HL-60/S4 treated with retinoic acid at 250 ng/mL for 4 days and 3 days (cell line): ENCODE data around the gene SLC9A9.

Source experiments
- in situ Hi-C: fragments of 300-500 bp; cut with MboI; formaldehyde crosslinking; loops from 2 replicates; pipeline ENCODE4 v1.7.0; 2022; ENCODE audit warnings: low sequenced_read_pairs

SLC9A9 gene

DNA sequence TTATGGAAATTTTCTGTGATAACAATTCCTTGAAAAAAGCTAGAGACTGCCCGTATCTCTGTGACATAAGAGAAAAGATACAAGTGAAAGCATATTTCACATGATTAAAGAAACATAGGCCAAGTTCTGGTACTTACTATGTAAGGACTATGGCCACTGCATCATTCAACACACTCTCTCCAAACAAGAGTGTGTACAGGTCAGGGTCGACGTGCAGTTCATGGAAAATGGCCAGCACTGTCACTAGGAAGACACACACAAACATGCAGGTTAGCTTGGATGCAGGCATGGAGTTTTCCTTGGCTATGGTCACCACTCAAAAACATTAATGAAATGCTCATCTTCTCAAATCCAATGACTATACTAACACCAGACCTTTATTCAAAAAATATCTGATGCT lies 196.2 kb downstream of the SLC9A9 start:
- in situ Hi-C loops = no loop called here

DNA sequence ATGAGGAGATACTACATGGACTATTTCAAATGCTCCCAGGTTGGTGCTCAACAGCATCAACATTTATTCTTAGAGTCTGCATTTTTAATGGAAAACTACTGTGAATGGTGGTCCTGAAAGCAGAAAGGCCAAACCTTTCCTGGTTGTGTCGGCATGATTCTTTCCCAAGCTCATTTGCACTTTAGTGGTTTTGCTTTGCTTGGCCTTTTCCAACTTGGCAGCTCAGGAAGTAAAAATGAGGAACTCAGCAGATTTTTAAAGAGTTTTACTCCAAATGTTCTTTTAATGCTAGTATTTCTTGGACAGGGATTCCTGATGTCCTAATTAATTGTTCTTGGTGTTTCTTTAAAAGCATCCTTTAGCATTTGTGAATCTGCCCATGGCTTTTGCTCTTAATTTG lies 197.4 kb downstream of the SLC9A9 start:
- in situ Hi-C loops = no loop called here

DNA sequence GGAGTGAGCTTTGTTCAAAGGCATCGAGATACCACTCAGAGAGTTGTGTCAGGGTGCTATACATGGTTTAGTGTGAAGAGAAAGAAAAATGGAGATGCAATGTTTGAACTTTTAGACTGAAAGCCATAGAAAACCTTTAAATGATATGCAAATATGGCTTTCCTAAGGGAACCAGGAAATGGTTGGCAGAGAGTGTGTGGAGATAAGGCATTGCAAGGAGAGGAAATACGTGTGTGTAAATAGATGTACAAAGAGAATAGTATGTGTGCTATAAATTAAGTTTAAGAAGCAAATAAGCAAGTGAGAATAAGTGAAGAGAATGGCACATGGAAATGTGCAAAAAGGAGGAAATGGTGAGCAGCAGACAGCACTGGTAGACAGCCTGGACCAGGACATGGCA lies 198.1 kb downstream of the SLC9A9 start:
- in situ Hi-C loops = no loop called here

DNA sequence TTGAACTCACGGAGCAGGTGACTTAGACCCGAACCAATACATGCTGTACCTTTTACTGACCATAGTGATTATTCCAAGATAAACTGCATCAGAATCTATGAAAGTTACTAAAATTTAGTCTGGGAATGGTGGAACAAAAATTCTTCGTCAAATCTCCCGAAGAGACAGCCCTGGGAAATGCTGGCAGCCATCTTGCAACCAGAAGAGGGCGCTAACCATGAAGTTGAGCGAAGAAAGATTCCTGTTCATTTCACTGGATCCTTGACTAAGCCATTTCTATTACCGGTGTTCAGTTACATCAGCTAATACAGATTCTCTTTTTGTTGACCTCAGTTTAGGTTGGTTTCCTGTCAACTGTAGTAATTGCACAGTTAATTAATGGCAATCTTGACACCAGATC lies 199.6 kb downstream of the SLC9A9 start:
- in situ Hi-C loops = no loop called here

DNA sequence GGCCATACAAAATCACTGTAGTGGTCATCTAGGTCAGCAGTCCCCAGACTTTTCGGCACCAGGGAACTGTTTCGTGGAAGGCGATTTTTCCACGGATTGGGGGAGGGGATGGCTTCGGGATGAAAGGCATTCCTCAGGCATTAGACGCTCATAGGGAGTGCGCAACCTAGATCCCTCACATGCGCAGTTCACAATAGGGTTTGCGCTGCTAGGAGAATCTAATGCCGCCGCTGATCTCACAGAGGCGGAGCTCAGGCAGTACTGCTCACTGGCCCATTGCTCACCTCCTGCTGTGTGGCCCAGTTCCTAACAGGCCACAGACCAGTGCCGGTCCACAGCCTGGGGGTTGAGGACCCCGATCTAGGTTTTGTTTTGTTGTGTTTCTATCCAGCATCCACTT lies 200.1 kb downstream of the SLC9A9 start:
- in situ Hi-C loops = no loop called here

DNA sequence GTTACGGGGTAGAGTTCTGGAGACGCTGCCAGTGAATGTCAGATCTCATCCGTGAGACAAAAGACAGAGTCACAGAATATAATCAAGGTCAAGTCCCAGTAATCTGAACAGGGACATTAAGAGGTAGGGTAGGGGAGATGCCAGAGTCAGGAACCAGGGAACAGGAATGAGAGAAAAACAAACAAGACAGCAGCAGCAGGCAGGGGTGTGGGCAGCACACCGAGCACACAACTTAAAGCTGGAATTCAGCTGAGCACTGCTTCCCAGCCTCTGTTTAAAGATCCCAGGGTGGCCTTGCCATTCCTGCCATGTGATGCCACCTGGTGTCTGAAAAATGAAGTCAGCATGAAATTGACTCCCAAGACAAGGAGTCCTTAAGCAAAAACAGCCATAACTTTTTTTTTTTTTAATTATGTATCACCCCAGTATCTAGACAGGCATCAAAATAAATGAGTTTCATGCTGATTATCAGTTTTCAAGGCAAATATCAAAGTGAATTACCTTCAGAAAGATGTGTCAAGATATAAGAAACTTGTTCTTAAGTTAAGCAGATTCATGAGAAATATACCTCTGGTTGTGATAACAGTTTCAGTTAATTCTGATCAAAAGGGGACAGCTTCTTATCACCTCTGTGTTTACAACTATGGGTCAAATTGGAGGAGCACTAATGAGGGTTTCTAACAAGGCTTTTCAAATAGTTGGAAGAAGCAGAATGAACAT lies 203.7 kb downstream of the SLC9A9 start:
- in situ Hi-C loops = no loop called here

DNA sequence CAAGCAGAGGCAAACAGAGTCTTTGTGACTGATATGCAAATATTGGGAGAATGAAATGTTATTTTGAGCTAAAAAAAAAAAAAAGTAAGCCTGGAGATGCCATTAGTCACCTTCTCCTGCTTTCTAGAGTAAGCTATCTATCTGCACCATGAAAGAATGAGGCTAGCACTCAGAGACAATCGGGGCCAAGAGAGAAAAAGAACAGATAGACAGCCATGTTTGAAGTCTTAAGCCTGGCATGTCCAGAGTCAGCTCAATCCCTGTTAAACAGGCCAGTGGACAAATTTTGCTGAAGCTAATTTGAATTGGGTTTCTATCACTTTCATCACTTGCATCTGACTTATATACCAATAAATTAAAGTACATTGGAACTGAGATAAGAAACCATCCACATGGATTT lies 204.4 kb downstream of the SLC9A9 start:
- in situ Hi-C loops = no loop called here

DNA sequence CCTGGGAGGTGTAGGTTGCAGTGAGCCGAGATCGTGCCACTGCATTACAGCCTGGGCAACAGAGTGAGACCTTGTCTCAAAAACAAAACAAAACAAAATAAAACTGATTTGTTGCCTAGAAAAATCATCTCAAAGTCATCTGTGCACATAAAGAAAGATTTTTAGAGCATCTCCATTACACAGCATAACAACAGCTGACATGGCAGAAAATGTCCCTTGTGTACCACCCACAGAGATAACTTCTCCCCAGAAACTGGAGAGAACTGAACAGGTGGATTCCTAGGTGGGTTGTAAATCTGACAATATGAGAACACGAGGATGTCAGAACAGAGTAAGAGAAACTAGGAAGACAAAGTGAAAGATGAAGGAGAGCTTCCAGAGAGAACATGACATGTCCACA lies 207.5 kb downstream of the SLC9A9 start:
- in situ Hi-C loops = no loop called here

DNA sequence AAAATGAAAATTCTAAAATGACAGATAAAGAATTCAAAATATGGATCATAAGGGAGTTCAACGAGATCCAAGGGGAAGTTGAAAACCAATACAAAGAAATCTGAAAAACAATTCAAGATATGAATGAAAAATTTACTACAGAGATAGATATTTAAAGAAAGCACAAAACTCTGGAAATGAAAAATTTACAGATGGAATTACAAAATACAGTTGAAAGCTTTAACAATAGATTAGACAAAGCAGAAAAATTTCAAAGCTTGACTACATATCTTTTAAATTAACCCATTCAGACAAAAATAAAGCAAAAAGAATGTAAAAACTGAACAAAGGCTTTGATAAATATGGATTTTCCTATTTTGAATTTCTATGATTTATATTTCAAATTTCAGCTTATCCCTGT lies 211.1 kb downstream of the SLC9A9 start:
- in situ Hi-C loops = no loop called here

DNA sequence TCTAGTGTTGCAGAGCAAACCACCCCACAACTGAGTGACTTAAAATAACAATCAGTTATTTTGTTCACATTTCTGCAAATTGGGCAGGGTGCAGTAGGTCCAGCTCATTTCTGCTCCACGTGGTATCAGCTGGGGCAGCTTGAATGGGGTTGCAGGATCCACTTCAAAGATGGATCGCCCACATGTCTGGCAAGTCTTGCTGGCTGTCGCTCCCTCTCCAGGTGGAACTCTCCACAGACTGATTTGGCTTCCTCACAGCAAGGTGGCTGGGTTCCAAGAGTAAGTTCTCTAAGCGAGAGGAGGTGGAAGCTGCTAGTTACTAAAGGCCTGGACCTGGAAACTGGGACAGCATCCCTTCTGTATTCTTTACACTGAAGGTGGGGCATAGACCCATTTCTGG lies 213.3 kb downstream of the SLC9A9 start:
- in situ Hi-C loops = no loop called here

DNA sequence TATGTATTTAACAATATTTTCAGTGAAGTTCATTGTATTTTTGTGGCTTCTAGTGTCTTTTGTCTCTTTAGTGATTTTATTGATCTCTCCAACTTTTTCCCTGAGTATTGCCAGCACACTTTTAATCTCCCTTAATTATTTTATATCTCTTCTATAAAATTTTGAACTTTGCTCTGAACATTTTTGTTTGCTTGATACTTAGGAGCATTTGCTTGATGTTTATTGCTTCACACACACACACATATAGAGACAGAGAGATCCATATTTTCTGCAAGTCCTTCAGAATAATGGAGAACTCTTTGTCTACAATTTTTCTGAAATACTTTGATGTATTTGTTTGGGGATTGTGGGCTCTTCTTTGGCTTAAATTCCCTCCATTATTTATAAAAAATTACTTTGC lies 213.8 kb downstream of the SLC9A9 start:
- in situ Hi-C loops = no loop called here

DNA sequence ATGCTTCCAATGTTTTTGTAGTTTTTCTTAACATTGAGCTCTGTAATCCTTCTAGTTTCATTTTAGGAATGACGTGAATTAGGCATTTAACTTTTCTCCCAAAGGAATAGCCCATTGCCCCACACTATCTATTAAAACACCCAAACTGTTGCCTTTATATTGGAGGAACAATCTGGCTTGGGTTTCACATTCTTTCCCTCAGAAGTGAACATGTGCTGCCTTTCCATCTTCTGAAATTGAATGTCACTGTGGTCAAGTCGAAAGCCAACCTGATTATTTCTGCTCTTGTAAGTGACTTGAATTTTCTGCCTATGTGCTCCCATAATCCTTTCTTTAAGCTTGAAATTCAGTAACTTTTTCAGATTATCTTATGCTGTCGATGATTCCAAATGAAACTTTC lies 214.5 kb downstream of the SLC9A9 start:
- in situ Hi-C loops = no loop called here

DNA sequence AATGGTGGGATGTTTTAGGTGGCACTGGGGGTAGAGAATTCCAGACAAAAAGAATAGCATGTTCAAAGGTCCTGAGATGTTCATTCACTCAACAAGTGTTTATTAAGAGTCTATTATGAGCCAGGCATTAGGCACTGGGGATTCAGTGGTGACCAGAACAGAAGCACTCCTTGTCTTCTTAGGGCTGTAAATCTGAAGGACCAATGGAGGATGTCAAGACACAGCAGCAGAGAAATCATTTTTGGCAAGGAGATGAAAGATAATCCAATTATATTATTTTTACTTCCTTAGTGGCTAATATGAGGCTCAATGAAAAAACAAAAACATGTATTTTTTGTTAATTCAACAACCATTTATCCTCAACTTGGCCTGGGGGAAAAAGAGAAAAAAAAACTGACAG lies 218.5 kb downstream of the SLC9A9 start:
- in situ Hi-C loops = no loop called here

DNA sequence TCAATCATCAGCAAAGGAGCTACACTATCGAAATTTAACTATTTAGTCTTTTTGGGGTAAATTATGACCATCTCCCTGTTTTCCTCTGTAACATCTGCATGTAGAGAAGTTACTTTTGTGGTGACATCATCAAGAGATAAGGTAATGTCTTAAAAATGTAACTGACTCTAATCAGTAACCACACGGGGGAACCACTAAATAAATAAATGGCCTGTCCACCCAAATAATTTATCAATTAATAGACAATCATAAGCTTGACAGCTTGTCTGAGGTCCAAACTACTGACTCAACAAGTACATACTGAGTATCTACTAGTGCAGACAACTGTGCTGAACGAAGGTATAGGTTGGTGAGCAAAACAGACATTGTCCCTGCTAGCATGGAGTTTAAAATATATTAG lies 219.3 kb downstream of the SLC9A9 start:
- in situ Hi-C loops = no loop called here

DNA sequence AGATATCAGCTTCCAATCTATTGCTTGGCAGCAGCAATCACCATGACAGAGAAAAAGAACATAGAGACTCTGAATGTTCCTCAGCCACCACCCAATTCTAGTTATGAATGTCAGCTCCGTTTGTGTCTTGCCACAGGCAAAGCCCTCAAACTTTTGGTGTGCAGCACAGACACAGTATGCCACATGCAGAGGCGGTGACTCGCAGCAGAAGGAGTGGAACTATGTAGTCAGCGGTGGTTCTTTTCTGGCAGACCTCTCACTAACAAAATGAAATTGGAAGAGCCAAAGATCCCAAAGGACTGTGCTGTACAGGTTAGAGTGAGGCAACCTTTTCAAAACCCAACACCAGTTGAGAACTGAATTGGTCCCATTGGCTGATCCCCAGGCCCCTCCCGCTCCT lies 220.9 kb downstream of the SLC9A9 start:
- in situ Hi-C loops = no loop called here

DNA sequence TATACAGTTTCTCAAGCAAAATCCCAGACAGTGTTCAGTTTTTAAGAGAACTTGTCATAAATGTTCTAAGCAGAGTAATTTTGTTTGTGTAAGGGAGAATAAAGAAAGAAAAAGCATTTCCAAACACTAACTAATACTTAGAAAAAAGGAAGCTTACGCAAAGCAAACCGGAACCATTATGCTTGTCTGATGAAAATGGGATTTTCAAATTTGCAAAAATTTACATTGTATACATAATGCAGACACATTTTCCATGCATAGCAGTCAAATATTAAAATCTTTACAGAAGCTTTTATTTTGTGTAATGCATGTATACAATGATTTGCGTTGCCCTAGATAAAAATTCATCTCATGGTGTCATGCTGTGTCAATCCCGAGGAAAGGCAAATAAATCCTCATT lies 229.0 kb downstream of the SLC9A9 start:
- in situ Hi-C loops = no loop called here

DNA sequence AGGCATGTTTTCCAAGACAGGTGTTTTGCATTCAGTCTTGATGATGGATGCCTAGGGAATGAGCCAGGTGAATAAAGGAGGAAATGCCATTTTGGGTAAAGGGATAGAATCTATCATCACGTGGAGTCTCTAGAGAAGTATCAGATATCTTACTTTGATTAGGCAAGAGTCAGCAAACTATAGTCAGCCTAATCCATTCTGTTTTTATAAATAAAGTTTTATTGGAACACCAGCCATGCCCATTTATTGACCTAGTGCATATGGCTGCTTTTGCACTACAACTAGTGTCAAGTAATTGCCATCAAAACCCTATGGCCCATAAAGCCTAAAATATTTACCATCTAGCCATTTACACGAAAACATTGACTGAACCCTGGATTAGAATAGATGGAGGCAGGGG lies 231.2 kb downstream of the SLC9A9 start:
- in situ Hi-C loops = no loop called here

DNA sequence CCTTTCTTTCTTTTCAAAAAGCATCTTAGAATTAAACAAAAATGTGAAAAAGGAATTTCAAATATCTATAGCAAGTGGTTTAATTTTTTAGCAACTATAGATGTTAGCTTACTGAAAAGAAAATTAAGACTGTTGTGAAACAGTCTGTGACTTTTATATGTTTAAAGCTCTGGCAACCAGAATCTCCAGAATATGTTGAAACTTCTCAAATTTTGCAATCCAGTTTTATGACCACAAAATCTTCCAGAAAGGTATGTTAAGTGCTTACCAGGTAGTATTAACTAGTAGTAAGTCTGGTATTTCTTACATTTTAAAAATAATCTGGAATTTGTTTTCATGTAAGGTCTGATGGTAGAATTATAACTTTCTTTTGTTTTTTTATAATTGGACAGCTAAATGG lies 235.0 kb downstream of the SLC9A9 start:
- in situ Hi-C loops = no loop called here

DNA sequence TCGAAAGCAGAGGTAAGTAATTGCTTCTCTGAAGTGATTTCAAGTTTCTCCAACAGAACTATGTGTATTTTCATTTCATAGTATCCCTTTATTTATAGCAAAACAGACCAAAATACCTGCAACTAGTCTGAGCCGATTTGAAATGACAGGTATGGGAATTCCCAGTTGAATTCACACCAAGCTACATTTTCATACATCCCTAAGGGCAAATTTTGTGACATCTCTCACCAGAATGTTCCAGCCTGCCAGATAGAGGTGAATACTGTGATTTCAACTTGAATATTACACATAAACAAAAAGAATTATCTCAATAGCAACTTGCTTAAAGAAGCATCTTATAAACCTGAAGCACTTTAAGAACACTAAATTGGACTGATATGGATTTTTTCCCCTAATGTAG lies 235.7 kb downstream of the SLC9A9 start:
- in situ Hi-C loops = no loop called here

DNA sequence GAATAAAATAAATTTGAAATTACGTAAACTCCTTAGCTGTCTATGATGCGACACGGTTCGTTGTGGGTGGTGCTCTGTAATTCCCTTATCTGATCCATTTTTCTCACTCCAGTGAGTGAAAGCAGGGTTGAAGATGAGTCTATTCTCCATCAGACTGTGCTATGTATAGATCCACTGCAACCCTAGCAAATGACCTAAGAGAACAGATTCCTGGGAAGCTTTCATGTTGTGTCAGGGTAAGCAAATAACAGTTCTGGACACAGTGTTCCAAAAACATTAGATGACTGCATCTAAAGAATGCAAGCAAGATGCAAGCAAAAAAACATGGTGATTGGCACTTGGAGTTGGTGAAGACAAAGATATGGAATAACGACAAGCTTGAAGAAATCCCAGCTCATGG lies 239.3 kb downstream of the SLC9A9 start:
- in situ Hi-C loops = no loop called here

DNA sequence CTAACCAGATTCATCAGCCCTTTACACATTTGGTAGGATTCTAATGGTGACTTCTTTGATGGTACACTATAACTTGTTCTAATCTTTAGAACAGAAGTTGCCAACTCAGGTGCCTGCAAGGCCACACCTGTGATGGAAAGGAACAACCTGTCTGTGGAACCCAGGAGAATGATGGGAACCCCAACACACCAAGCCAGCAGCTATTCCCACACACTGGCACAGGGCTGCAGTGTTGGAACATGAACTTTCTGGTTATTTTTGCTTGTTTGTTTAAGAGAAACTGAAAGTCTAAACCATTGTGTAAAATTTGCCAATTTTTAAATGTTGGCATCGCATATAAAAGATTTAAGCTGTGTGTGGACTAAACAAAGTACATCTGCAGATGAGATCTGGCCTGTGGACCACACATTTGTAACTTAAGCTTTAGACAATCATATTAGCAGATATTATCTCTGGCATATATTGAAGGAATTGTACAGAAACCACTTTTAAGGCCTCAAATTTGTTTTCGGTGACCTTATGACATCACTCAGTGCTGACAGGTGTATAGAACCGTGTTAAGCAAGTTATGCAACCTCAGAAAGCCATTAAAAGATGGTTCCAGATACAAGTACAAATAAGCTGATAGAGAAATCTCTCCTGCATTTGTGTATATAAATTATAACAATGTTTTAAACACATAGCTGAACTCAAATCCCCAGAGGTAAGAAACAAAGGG lies 242.9 kb downstream of the SLC9A9 start:
- in situ Hi-C loops = no loop called here

DNA sequence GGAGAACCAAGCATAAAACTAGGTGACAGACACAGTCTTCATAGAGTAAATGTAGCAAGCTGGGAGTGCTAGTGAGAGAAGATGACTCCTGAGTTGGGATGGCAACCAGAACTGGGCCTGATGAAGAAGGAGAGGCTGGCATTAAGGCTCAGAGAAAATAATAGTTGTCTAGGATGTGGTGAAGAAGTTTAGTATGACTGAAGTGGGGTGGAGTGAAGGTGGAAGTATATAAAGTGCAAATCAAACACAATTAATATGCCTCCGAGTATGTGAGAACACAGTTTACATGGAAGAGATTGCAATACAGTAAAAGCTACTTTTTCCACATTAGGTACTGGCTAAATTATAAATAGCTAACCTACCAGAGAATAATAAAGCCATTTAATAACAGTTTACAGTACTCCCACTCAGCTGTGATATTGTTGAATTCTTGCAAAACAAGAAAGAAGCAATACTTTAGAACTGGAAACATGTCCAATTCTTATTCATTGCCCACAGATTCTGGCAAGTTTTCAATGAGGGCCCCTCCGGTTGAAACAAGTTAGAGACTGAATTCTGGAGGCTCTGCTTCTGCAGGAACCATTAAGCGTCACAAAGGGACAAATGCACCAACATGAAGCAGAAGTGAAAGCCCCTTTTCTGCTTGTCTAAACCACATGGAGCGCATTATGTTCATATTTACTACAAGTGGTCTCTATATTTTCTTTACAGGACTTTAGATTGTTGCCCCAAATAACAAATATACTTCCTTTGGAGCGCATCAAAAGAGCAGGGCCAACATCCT lies 243.7 kb downstream of the SLC9A9 start:
- in situ Hi-C loops = no loop called here
